Type B pancreatic cell (in vitro differentiated cells): Measurements from ENCODE around the gene TMEM9B. TPM values are rescaled to one million over a fixed set of nuclear protein-coding genes. Genes with fewer than 3 reads are reported as not detected.

ENCODE experiments used
- DNase-seq: peaks from one replicate; pipeline ENCODE4 v3.0.0; 2021; ENCODE audit warnings: mixed read lengths; ENCODE audit not compliant: unreplicated experiment; ENCODE audit errors: extremely low spot score
- H3K27ac Mint-ChIP-seq: 2 replicates; pipeline ENCODE4 v1.8.0; 2021; ENCODE audit warnings: mild to moderate bottlenecking, mixed read lengths
- H3K27me3 Mint-ChIP-seq: 2 replicates; pipeline ENCODE4 v1.8.0; 2021; ENCODE audit warnings: mixed read lengths
- H3K36me3 Mint-ChIP-seq: 2 replicates; pipeline ENCODE4 v1.8.0; 2021; ENCODE audit warnings: mixed read lengths
- H3K4me1 Mint-ChIP-seq: one replicate; pipeline ENCODE4 v1.8.0; 2021; ENCODE audit warnings: mixed read lengths; ENCODE audit not compliant: unreplicated experiment
- H3K4me3 Mint-ChIP-seq: 2 replicates; pipeline ENCODE4 v1.8.0; 2021; ENCODE audit warnings: mild to moderate bottlenecking, mixed read lengths
- H3K9me3 Mint-ChIP-seq: 2 replicates; pipeline ENCODE4 v1.8.0; 2021; ENCODE audit warnings: mixed read lengths
- CTCF ChIP-seq: fragments of 200-600 bp; sonication (generic); conservative IDR thresholded peaks from 2 replicates; pipeline ENCODE4 v1.5.0; 2021; ENCODE audit warnings: antibody characterized with exemption, mild to moderate bottlenecking
- total RNA-seq: library from RNA; stranded (reverse); gene quantifications from 2 replicates; pipeline ENCODE4 v1.2.1, GENCODE V29; 2021; ENCODE audit warnings: low replicate concordance

The TMEM9B gene
- total RNA-seq, 1 donor from 2014 or later, result 26.1 TPM

- no peaks in the 10 kb centered on the region for H3K4me1 Mint-ChIP-seq
- DNase-seq, result no peak
- no peaks in the 10 kb centered on the region for H3K9me3 Mint-ChIP-seq
- H3K27ac Mint-ChIP-seq, result no peak overlapping the region
- H3K36me3 Mint-ChIP-seq, result no peaks in the 10 kb centered on the region
- H3K27me3 Mint-ChIP-seq, result no peaks in the 10 kb centered on the region
- TF ChIP-seq CTCF, result no peak
- no peak overlapping the region for H3K4me3 Mint-ChIP-seq
Measured at GRCh38 chr11:8926236-8926635, 38.0 kb downstream of the TMEM9B start.

DNA sequence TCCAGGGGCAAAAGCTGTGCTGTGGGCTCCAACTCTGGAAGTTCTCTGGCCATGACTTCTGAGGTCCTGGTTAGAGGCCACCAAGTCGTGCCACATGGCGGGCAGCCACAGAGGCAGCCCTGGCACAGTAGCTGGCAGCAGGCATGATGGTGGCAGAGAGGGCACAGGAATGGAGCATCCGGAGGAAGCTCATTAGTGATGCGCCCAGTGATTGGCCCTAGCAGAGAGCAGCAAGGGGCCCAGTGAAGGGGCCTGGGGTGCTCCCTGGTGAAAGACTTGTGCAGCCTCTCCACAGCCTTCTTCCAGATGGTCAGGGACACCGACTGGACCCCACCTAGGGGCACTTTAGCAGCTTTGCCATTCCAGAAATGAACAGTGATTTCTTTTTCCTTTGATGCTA, 38.5 kb downstream of the TMEM9B start:
- Mint-ChIP-seq H3K36me3 (no peaks in the 10 kb centered on the region), H3K4me3 (no peak overlapping the region)

DNA sequence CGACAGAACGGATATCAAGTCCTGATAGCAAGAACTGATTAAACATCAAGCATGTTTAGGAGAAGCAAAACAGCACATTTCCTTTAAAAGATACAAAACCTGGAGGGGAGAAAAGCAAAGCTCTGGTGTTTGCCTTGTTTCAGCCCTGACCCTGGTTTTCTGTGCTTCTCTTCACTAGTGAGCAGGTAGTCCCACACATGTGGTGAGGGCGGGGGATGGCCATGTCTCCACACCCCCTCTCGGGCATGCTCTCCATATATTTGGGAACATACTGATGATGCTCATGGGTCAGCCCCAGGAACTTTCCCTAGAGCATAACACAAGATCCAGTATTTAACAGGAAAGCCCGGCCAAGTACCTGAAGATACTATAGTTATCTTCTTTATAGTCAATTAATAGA, 41.6 kb downstream of the TMEM9B start:
- no peak overlapping the region for H3K4me3 Mint-ChIP-seq
- no peaks in the 10 kb centered on the region for H3K27me3 Mint-ChIP-seq
- no peak for DNase-seq
- H3K36me3 Mint-ChIP-seq, result peaks cover 5% of the 10 kb centered on the region
- no peaks in the 10 kb centered on the region for H3K9me3 Mint-ChIP-seq
- H3K4me1 Mint-ChIP-seq, result no peaks in the 10 kb centered on the region
- no peak for TF ChIP-seq CTCF
- no peak overlapping the region for H3K27ac Mint-ChIP-seq

More for the DNA sequence above, 38.5 kb downstream of the TMEM9B start:
- Mint-ChIP-seq H3K9me3 (no peaks in the 10 kb centered on the region), H3K27ac (no peak overlapping the region), H3K27me3 (no peaks in the 10 kb centered on the region), H3K4me1 (no peaks in the 10 kb centered on the region)
- no peak for TF ChIP-seq CTCF
- DNase-seq, result no peak

DNA sequence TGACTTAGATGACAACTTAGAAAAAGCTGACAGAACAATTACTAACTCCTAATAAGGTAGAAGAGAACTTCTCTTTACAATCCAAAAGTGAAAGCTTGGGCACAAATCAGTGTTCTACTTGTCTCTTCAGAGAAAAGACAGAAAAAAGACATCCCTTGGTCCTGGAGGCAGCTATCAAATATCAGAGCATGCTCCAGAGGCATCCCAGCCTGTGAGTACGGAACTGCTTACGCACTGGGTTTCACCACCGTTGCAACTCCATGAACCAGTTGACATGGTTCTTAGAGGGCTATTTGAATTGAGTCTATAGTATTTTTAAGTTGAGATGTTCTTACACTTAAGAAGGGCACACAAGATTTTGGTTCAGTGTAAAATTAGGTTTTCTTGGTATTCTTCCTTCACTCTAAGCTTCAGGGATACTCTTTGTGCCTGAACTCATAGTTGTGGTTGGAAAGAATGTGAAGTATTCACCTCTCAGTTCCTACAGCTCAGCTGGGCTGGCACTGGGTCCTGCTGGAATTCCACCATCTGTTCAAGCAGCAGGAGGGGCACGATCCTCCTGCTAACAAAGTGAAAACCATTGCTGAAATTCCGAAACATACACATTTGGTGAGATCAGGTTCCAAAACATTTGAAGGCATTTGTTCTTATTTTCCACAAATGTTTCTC, 47.0 kb downstream of the TMEM9B start:
- Mint-ChIP-seq H3K9me3 (no peaks in the 10 kb centered on the region), H3K4me3 (no peak overlapping the region), H3K27ac (no peak overlapping the region), H3K4me1 (peaks cover 24% of the 10 kb centered on the region), H3K36me3 (peaks cover 15% of the 10 kb centered on the region), H3K27me3 (no peaks in the 10 kb centered on the region)
- no peak for DNase-seq
- no peak for TF ChIP-seq CTCF

DNA sequence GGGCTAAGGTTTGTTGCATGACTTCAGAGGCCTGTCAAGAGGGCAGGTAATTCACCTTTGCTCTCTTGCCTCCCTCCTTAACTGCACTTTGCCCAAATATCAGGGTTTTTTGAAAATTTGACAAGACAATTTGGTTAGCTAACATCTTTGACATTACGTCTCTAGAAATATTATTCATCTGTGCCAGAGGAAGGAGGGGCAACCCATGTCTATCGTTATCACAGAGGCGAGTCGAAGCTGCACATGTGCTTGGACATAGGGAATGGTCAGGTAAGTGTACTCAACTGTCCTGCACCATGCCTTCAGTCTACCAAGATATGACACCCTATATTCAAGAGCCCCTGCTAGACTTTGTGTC, 49.6 kb downstream of the TMEM9B start:
- peaks cover 15% of the 10 kb centered on the region for H3K36me3 Mint-ChIP-seq
- no peaks in the 10 kb centered on the region for H3K9me3 Mint-ChIP-seq
- no peak for TF ChIP-seq CTCF
- H3K4me1 Mint-ChIP-seq, result peaks cover 32% of the 10 kb centered on the region
- no peak overlapping the region for H3K27ac Mint-ChIP-seq
- DNase-seq, result no peak
- H3K4me3 Mint-ChIP-seq, result peak overlapping the region; percentile 73
- H3K27me3 Mint-ChIP-seq, result no peaks in the 10 kb centered on the region
